Measurements from ENCODE around the gene ITGA8.

The ITGA8 gene

DNA sequence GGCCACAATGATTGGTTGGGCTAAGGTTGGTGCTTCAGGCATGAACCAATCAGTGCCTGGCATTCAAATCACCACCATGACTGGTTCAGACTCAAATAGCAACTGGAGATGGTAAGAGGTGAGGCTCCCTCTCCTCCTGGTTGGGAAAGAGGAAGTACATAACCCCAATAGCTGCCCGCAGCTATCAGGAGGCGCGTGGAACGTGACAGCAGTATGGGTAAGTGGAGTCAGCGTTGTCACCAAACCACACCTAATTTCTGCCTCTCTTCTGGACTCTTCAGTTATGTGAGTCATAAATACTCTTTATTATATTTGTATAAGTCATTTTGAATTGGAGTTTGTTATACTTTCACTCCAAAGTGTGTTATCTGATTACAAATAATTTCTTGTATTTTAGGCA, 17.9 kb upstream of the ITGA8 start:
- Histone ChIP-seq H3K4me1 (ENCODE audit: low read length) (no peaks in the 10 kb centered on the region), H3K4me2 (ENCODE audit: low read length) (no peak overlapping the region), H3K27ac (ENCODE audit: low read length) (no peak overlapping the region), H3K9me3 (ENCODE audit: insufficient read depth, low read length) (no peaks in the 10 kb centered on the region), H3K27me3 (ENCODE audit: low read depth, low read length) (no peaks in the 10 kb centered on the region), H4K20me1 (ENCODE audit: insufficient read depth, low read length) (no peaks in the 10 kb centered on the region), H2AFZ (ENCODE audit: low read depth, low read length) (no peak overlapping the region), H3K36me3 (replicated peaks; ENCODE audit: low read depth, low read length) (no peaks in the 10 kb centered on the region), H3K79me2 (ENCODE audit: low read length) (no peaks in the 10 kb centered on the region), H3K4me3 (ENCODE audit: low read length) (no peak overlapping the region), H3K9ac (ENCODE audit: low read length) (no peak overlapping the region)
- no peak for TF ChIP-seq CTCF (IDR thresholded peaks at IDR 0.05; ENCODE audit: low read depth, low read length)
- no peak for TF ChIP-seq EZH2phosphoT487 (IDR thresholded peaks at IDR 0.05; ENCODE audit: low read depth)

GRCh38 chr10:15735763-15736162, 16.0 kb upstream of the ITGA8 start:
- Histone ChIP-seq H3K79me2 (ENCODE audit: low read length) (no peaks in the 10 kb centered on the region), H4K20me1 (ENCODE audit: insufficient read depth, low read length) (no peaks in the 10 kb centered on the region), H3K9ac (ENCODE audit: low read length) (no peak overlapping the region), H3K9me3 (ENCODE audit: insufficient read depth, low read length) (no peaks in the 10 kb centered on the region), H3K4me3 (ENCODE audit: low read length) (no peak overlapping the region), H3K27ac (ENCODE audit: low read length) (no peak overlapping the region), H3K4me2 (ENCODE audit: low read length) (no peak overlapping the region), H2AFZ (ENCODE audit: low read depth, low read length) (no peak overlapping the region), H3K36me3 (replicated peaks; ENCODE audit: low read depth, low read length) (no peaks in the 10 kb centered on the region), H3K4me1 (ENCODE audit: low read length) (no peaks in the 10 kb centered on the region), H3K27me3 (ENCODE audit: low read depth, low read length) (no peaks in the 10 kb centered on the region)
- TF ChIP-seq CTCF (IDR thresholded peaks at IDR 0.05; ENCODE audit: low read depth, low read length), result no peak
- no peak for TF ChIP-seq EZH2phosphoT487 (IDR thresholded peaks at IDR 0.05; ENCODE audit: low read depth)

DNA sequence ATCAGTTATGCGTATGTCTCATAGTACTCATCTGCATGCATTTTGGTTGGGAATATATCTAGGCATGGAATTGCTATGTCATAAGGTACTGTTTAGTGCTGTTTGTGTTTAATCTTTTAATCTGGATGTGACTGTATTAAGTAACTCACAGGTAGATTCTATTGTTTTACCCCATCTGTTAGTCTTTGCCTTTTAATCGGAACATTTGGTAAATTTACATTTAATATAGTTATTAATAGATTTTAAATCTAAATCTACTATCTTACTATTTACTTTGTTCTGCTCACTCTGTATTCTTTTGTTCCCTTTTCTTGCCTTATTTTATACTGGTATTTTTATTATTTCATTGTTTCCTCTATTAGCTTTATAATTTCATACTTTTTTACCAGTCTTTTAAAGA, 10.6 kb upstream of the ITGA8 start:
- Histone ChIP-seq H3K27me3 (ENCODE audit: low read depth, low read length) (no peaks in the 10 kb centered on the region), H3K4me2 (ENCODE audit: low read length) (no peak overlapping the region), H4K20me1 (ENCODE audit: insufficient read depth, low read length) (no peaks in the 10 kb centered on the region), H3K9ac (ENCODE audit: low read length) (no peak overlapping the region), H3K36me3 (replicated peaks; ENCODE audit: low read depth, low read length) (no peaks in the 10 kb centered on the region), H3K27ac (ENCODE audit: low read length) (no peak overlapping the region), H3K4me3 (ENCODE audit: low read length) (no peak overlapping the region), H2AFZ (ENCODE audit: low read depth, low read length) (no peak overlapping the region), H3K79me2 (ENCODE audit: low read length) (no peaks in the 10 kb centered on the region), H3K9me3 (ENCODE audit: insufficient read depth, low read length) (no peaks in the 10 kb centered on the region), H3K4me1 (ENCODE audit: low read length) (no peaks in the 10 kb centered on the region)
- TF ChIP-seq EZH2phosphoT487 (IDR thresholded peaks at IDR 0.05; ENCODE audit: low read depth), result no peak
- no peak for TF ChIP-seq CTCF (IDR thresholded peaks at IDR 0.05; ENCODE audit: low read depth, low read length)

GRCh38 chr10:15729890-15730289, 10.2 kb upstream of the ITGA8 start:
- no peaks in the 10 kb centered on the region for H3K4me1 ChIP-seq (ENCODE audit: low read length)
- no peak overlapping the region for H3K27ac ChIP-seq (ENCODE audit: low read length)
- H4K20me1 ChIP-seq (ENCODE audit: insufficient read depth, low read length), result no peaks in the 10 kb centered on the region
- TF ChIP-seq EZH2phosphoT487 (IDR thresholded peaks at IDR 0.05; ENCODE audit: low read depth) (no peak), CTCF (IDR thresholded peaks at IDR 0.05; ENCODE audit: low read depth, low read length) (no peak)
- no peak overlapping the region for H3K4me3 ChIP-seq (ENCODE audit: low read length)
- H3K4me2 ChIP-seq (ENCODE audit: low read length), result no peak overlapping the region
- no peaks in the 10 kb centered on the region for H3K9me3 ChIP-seq (ENCODE audit: insufficient read depth, low read length)
- no peak overlapping the region for H3K9ac ChIP-seq (ENCODE audit: low read length)
- no peak overlapping the region for H2AFZ ChIP-seq (ENCODE audit: low read depth, low read length)
- no peaks in the 10 kb centered on the region for H3K36me3 ChIP-seq (replicated peaks; ENCODE audit: low read depth, low read length)
- H3K79me2 ChIP-seq (ENCODE audit: low read length), result no peaks in the 10 kb centered on the region
- H3K27me3 ChIP-seq (ENCODE audit: low read depth, low read length), result no peaks in the 10 kb centered on the region
